Immature natural killer cell (primary cell): Measurements from ENCODE around the gene RNU1-3. TPM values are rescaled to one million over a fixed set of nuclear protein-coding genes. Genes with fewer than 3 reads are reported as not detected.
"Not testable (repeated sequence)": the region's sequence is repeated elsewhere in the genome, so short reads cannot be mapped to it uniquely, and the experiment has no call there.

Experiments used
- DNase-seq, 3 donors: peaks; one replicate each; pipeline ENCODE4 v3.0.0; 2022; ENCODE audit warnings: mixed read lengths in 1 of 3
- H3K27ac Mint-ChIP-seq, 6 donors: one replicate each; pipeline ENCODE4 v1.8.0; 2020; ENCODE audit warnings: mixed read lengths in 6 of 6, mild to moderate bottlenecking in 5 of 6, inconsistent platforms in 4 of 6, moderate library complexity in 3 of 6
- H3K27me3 Mint-ChIP-seq, 3 donors: one replicate each; pipeline ENCODE4 v1.8.0; 2020 to 2021; ENCODE audit warnings: low read depth in 3 of 3, mild to moderate bottlenecking in 3 of 3, mixed read lengths in 3 of 3, moderate library complexity in 3 of 3, inconsistent platforms in 1 of 3
- H3K36me3 Mint-ChIP-seq, 3 donors: one replicate each; pipeline ENCODE4 v1.8.0; 2020; ENCODE audit warnings: mixed read lengths in 3 of 3, inconsistent platforms in 2 of 3, mild to moderate bottlenecking in 2 of 3
- H3K4me1 Mint-ChIP-seq, 2 donors: one replicate each; pipeline ENCODE4 v1.8.0; 2020; ENCODE audit warnings: inconsistent platforms in 2 of 2, mild to moderate bottlenecking in 2 of 2, mixed read lengths in 2 of 2, moderate library complexity in 1 of 2
- H3K4me3 Mint-ChIP-seq, 5 donors: one replicate each; pipeline ENCODE4 v1.8.0; 2020; ENCODE audit warnings: mild to moderate bottlenecking in 5 of 5, mixed read lengths in 5 of 5, inconsistent platforms in 3 of 5, moderate library complexity in 3 of 5
- H3K9me3 Mint-ChIP-seq, 6 donors: one replicate each; pipeline ENCODE4 v1.8.0; 2020; ENCODE audit warnings: mild to moderate bottlenecking in 6 of 6, mixed read lengths in 6 of 6, inconsistent platforms in 4 of 6, moderate library complexity in 3 of 6
- polyA plus RNA-seq, 3 donors: library from polyadenylated mRNA; unstranded; fragments of 300-500 nt; fragmentation: Illumina TruSeq; gene quantifications; one replicate each; pipeline ENCODE4 v1.2.3, GENCODE V29; 2021

The RNU1-3 gene
- polyA plus RNA-seq, 3 donors from 2014 or later: 28.1 TPM; not detected in 2

DNA sequence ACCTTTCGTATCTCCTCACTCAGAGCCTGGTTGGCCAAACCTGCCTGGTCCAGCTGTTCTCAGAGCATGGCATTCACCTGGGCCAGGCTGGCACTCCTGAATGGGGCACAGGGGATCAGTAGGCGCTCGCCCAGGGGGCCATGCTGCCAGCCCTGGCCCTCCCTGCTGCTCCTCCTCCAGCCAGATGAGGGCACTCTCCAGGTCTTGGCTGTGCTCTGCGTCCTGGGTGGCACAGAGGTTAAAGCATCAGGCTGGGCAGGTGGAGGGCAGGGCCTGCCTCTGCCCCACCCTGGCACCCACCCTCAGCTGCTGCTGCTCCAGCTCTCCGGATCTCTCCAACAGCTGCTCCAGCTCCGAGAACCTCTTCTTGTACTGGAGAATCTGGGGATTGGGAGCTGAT is 10.2 kb downstream of the RNU1-3 start:
- H3K9me3 Mint-ChIP-seq, H3K27me3 Mint-ChIP-seq, DNase-seq, H3K36me3 Mint-ChIP-seq, H3K27ac Mint-ChIP-seq, H3K4me1 Mint-ChIP-seq, H3K4me3 Mint-ChIP-seq: not testable (repeated sequence)

DNA sequence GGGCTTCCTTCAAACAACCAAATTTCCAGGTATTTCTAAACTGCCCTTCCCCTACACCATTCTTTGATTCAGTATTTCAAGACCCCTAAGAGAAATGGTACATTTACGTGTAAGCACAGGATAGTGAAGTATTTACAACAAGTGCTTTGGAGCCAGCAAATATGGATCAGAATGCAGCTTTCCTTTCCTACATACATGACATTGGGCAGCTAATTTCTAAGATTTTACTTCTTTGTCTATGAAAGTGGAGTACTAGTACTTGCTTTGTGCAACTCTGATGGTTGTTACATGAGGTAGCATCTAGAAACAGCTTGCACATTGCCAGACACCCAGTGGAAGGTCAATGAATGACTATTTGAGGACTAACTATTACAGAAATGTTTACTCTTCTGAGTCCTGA is 15.2 kb downstream of the RNU1-3 start:
- H3K4me3 Mint-ChIP-seq, H3K36me3 Mint-ChIP-seq, H3K4me1 Mint-ChIP-seq, H3K27me3 Mint-ChIP-seq, H3K27ac Mint-ChIP-seq, H3K9me3 Mint-ChIP-seq: not testable (repeated sequence)
- peak in 1 of 3 donors; percentile 0 for DNase-seq

DNA sequence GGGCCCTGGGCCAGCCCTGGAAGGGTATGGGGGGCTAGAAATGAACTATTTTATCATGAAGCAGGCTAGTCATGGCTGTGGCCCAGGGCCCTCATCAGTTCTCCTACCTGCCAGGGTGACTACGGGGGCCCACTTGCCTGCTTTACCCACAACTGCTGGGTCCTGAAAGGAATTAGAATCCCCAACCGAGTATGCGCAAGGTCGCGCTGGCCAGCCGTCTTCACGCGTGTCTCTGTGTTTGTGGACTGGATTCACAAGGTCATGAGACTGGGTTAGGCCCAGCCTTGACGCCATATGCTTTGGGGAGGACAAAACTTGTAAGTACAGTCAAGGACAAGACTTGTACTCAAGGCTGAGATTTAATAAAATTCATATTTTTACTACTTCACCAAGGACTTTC is 16.8 kb downstream of the RNU1-3 start:
- not testable (repeated sequence) for H3K4me1 Mint-ChIP-seq, H3K27ac Mint-ChIP-seq, H3K36me3 Mint-ChIP-seq, DNase-seq, H3K27me3 Mint-ChIP-seq, H3K4me3 Mint-ChIP-seq, H3K9me3 Mint-ChIP-seq

DNA sequence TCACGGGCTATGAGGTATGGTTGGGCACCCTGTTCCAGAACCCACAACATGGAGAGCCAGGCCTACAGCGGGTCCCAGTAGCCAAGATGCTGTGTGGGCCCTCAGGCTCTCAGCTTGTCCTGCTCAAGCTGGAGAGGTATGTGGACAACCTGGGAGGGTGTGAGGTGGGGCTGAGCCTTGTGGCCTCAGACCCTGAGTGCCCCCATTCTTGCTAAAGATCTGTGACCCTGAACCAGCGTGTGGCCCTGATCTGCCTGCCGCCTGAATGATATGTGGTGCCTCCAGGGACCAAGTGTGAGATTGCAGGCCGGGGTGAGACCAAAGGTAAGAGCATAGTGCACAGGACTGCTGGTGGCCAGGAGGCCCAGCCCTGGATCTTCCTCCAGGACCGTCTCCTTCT is 17.4 kb downstream of the RNU1-3 start:
- H3K4me1 Mint-ChIP-seq, H3K36me3 Mint-ChIP-seq, DNase-seq, H3K27me3 Mint-ChIP-seq, H3K9me3 Mint-ChIP-seq, H3K4me3 Mint-ChIP-seq, H3K27ac Mint-ChIP-seq: not testable (repeated sequence)

DNA sequence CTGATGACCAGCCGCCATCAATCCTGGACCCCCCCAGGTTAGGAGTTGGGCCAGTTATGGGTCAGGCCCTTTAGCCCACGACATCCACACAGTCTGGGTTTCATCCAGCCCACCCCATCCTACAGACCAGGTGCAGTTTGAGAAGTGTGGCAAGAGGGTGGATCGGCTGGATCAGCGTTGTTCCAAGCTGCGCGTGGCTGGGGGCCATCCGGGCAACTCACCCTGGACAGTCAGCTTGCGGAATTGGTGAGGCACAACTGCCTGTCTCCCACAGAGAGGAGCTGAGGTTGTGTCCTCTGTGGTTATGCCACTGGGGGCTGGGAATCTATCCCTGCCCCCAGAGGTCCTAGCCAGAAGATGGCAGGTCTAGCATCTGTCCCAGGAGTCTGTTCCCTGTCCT is 18.0 kb downstream of the RNU1-3 start:
- H3K4me3 Mint-ChIP-seq: peak overlapping the region in 1 of 5 donors; percentile 30
- DNase-seq, H3K9me3 Mint-ChIP-seq, H3K27ac Mint-ChIP-seq, H3K27me3 Mint-ChIP-seq, H3K36me3 Mint-ChIP-seq, H3K4me1 Mint-ChIP-seq: not testable (repeated sequence)

DNA sequence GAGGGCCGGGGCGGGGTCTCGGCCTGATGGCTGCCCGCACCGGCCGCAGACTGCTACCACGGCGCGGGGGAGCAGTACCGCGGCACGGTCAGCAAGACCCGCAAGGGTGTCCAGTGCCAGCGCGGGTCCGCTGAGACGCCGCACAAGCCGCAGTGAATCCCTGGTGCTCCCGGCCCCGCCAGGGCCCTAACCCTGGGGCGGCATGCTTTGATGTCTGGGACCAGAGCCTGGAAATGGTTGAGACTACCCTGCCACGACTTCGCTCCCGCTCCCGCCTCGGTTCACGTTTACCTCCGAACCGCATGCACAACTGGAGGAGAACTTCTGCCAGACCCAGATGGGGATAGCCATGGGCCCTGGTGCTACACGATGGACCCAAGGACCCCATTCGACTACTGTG is 18.5 kb downstream of the RNU1-3 start:
- not testable (repeated sequence) for DNase-seq

DNA sequence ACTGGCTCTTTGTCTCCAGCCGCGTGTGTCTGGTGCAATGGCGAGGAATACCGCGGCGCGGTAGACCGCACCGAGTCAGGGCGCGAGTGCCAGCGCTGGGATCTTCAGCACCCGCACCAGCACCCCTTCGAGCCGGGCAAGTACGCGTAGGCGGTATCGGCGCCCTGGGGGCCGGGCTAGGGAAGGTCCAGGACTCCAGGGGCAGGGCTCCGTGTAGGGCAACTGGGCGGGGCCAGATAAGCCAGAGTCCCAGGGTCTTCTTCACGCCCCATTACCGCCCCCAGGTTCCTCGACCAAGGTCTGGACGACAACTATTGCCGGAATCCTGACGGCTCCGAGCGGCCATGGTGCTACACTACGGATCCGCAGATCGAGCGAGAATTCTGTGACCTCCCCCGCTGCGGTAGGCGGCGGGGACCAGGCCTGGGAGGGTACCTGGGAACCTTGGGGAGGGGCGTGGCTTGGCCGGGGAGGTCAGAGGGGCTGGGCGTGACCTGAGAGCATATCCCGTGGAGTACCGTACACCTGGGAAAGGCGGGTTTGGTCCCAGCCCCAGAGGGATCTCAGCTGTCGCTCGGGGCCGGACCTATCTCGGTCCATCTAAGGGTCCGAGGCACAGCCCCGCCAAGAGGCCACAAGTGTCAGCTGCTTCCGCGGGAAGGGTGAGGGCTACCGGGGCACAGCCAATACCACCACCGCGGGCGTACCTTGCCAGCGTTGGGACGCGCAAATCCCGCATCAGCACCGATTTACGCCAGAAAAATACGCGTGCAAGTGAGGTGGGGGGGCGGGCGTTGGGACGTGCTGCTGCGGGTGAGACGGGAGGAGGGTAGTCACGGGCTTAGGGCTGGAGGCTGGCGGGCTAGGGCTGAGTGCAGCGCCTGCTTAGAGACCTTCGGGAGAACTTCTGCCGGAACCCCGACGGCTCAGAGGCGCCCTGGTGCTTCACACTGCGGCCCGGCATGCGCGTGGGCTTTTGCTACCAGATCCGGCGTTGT is 19.3 kb downstream of the RNU1-3 start:
- not testable (repeated sequence) for H3K36me3 Mint-ChIP-seq, H3K4me1 Mint-ChIP-seq, H3K9me3 Mint-ChIP-seq, H3K27ac Mint-ChIP-seq, H3K27me3 Mint-ChIP-seq
- peak overlapping the region; percentile 36 to 74 (median 49) for H3K4me3 Mint-ChIP-seq
- peak in 2 of 3 donors; percentile 29 to 46 for DNase-seq

More for the DNA sequence above, 18.5 kb downstream of the RNU1-3 start:
- not testable (repeated sequence) for H3K4me1 Mint-ChIP-seq, H3K27ac Mint-ChIP-seq, H3K9me3 Mint-ChIP-seq, H3K36me3 Mint-ChIP-seq, H3K27me3 Mint-ChIP-seq
- H3K4me3 Mint-ChIP-seq: peak overlapping the region in 1 of 5 donors; percentile 30

DNA sequence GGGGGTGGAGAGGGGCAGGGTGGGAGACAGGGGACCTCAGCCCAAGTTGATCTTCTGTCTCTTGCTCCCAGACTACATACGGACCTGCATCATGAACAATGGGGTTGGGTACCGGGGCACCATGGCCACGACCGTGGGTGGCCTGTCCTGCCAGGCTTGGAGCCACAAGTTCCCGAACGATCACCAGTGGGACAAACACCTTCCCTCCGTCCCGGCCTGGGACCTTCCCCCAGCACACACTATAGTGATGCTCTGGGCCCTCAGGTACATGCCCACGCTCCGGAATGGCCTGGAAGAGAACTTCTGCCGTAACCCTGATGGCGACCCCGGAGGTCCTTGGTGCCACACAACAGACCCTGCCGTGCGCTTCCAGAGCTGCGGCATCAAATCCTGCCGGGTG is 20.0 kb downstream of the RNU1-3 start:
- H3K27me3 Mint-ChIP-seq, H3K4me1 Mint-ChIP-seq, H3K9me3 Mint-ChIP-seq, H3K27ac Mint-ChIP-seq, DNase-seq, H3K36me3 Mint-ChIP-seq: not testable (repeated sequence)
- H3K4me3 Mint-ChIP-seq: peak overlapping the region in 1 of 5 donors; percentile 39

DNA sequence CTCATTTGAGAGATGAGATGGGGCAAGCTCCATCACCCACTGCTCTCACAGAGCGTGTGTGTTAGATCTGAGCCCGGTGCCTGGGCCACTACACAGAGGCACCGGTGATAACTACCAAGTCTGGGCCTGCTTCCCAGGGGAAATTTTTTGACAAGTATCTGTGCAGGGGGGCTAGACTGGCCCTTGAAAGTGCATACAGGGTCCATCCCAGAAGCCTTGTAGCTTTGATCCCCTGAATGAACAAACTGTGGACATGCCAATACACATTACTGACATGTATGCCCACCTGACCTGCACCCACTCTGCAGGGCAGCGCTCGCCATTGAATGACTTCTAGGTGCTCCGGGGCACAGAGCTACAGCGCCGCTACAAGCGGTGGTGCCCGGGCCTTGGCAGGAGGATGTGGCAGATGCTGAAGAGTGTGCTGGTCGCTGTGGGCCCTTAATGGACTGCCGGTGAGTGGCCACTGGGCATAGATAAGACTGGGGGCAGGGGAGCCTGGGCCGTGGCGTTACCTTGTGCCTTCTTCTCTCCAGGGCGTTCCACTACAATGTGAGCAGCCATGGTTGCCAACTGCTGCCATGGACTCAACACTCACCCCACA is 20.6 kb downstream of the RNU1-3 start:
- not testable (repeated sequence) for H3K4me1 Mint-ChIP-seq, H3K27me3 Mint-ChIP-seq, H3K36me3 Mint-ChIP-seq, H3K9me3 Mint-ChIP-seq
- Mint-ChIP-seq H3K27ac (peak overlapping the region in 1 of 6 donors; percentile 73), H3K4me3 (peak overlapping the region; percentile 16 to 42 (median 39))
- peak in 1 of 3 donors; percentile 1 for DNase-seq

DNA sequence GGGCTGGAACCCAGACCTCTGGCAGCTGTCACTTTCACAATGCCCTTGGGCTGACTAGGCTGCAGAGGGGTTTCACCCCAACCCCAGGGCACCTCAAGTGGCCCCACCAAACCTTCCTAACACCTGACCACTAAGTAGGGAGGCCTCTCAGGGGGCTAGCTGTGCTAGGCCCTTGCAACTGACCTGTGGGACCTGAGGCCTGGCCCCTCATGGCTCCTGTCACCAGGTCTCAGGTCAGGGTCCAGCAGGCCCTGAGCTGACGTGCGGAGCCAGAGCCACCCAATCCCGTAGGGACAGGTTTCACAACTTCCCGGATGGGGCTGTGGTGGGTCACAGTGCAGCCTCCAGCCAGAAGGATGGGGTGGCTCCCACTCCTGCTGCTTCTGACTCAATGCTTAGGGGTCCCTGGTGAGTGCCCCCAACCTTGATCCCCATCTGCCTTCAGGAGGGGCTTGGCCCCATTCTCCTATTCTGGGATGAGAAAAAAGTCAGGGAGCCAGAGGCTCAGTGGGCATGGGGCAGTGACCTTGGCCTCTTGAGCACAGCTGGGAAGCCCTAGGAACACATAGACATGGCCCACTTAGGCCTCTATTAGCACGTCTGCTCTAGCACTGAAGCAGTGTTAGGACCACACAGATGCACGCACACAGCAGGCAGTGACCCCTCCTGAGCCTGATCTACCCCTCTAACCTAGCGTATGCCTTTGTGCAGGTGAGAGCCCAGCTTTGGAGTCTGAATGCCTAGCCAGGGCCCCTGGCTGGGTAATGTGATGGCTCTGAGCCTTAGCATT is 21.3 kb downstream of the RNU1-3 start:
- H3K4me1 Mint-ChIP-seq, H3K36me3 Mint-ChIP-seq, H3K9me3 Mint-ChIP-seq, H3K27ac Mint-ChIP-seq, DNase-seq, H3K27me3 Mint-ChIP-seq, H3K4me3 Mint-ChIP-seq: not testable (repeated sequence)

DNA sequence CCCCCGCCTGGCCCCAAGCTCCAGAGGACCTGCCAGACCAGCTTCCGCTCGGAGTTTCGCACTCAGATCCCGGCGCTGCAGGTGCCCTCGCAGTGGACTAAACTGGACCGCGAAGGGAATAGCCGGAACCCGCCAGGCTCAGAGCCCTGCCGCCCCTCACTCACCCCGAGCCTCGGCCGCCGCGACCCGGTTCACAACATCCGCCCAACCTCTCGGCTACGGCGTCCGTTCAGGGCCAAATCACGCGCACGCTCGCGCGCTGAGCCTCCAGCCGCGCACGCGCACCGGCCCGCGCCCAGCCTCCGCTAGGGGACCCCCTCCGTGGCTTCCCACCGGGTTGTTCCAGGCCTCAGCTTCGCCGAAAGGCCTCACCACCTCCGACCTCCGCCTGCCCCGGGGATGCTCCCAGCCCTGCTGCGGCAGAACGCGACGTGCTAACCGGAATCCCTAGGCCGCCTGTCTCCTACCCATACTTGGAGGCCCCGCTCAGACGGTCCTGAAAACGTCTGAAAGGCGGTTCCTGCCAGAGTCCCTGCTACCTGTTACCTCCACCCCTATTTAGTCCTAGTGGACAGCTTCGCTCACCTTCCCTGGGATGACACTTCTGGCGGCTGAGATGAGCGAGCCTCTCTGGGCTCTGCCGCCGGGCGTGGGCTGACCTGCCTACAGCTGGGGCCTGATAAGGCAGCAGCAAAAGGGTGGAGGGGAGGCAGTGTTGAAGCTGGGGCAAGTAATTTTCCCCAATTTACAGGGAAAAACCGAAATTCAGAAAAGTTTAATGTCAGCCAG is 22.1 kb downstream of the RNU1-3 start:
- H3K4me3 Mint-ChIP-seq, H3K9me3 Mint-ChIP-seq, H3K27me3 Mint-ChIP-seq, H3K27ac Mint-ChIP-seq, H3K4me1 Mint-ChIP-seq, H3K36me3 Mint-ChIP-seq: not testable (repeated sequence)
- DNase-seq: peak; percentile 100

DNA sequence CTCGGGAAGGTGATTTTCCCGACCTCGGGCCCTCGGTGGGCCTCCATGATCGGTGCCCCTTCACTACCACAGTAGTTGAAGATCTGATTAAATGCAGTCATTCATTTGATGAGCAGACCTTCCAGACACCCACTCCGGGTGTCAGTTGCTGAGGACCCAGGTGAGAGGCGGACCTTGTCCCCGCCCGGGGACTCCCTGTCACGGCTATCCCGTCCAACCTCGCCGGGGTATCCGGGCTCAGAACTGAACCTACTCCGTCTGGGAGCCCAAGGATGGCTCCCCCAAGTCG is 22.6 kb downstream of the RNU1-3 start:
- no peak for DNase-seq
- Mint-ChIP-seq H3K36me3 (no peaks in the 10 kb centered on the region), H3K27me3 (no peaks in the 10 kb centered on the region), H3K9me3 (no peaks in the 10 kb centered on the region), H3K27ac (no peak overlapping the region), H3K4me1 (peaks cover 0 to 3% of the 10 kb centered on the region in 2 donors), H3K4me3 (no peak overlapping the region)

DNA sequence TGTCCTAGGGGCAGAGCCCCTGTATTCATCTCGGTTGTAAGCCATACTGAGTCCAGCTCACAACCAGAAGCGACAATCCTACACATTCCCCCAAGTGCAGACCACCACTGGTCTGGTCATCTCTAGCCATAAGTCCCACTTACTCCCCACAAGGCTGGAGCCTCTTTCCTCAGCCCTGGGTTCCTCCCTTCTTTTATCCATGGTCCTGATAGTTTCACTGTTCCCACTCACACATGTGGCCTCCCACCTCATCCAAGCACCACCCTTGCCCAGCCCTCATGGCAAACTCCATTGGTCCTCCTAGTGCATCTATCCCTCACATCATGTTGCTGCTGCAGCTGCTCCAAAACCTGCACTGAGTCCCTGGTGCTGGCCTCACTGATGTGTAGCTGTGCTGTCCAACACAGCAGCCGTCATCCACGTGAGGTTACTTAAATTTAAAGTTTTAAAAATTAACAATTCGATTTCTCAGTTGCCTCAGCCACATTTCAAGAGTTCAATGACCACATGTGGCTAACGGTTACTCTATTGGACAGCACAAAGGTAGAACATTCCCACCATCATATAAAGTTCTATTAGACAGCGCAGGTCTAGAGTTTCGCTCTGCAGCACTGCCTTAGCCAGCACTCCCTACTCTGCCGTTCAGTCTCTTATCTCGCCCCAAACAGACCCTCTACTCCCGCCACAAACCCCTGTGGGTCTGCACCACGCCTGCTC is 23.1 kb downstream of the RNU1-3 start:
- H3K27ac Mint-ChIP-seq, H3K4me3 Mint-ChIP-seq, H3K36me3 Mint-ChIP-seq, H3K27me3 Mint-ChIP-seq, H3K9me3 Mint-ChIP-seq, H3K4me1 Mint-ChIP-seq, DNase-seq: not testable (repeated sequence)
